ENCODE results near the gene TNNT3. TPM values are rescaled to one million over a fixed set of nuclear protein-coding genes. Genes with fewer than 3 reads are reported as not detected.
A peak's percentile ranks its signal among the peaks of the same experiment; 100 is the strongest.

Gene TNNT3
- total RNA-seq, 4 donors from 2014 or later, result 1.7 to 4.1 (median 2.6) TPM; not detected in 1

DNA sequence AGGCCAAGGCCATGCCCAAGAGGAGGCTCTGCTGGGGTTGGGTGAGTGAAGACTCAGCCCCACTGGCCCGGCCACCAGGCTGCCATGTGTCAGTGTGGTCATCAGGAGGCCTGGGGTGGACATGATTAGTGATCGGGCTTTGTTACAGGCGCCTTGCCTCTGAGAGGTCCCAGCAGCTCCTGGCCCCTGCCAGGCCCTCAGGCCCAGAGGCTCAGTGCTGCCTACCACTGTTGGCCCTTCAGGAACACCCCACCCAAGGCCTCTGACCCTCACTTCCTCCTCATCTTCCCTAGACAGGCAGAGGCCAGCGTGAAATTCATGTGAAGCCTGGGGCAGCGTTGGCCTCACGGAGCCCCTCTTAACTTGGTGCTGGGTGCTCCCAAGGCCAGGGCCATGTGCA lies 29.8 kb downstream of the TNNT3 start:
- H3K4me3 ChIP-seq (replicated peaks in 1 of 3), result no peak overlapping the region
- H3K36me3 ChIP-seq, result no peaks in the 10 kb centered on the region
- intact Hi-C loops (cut with DNase I), result no loop called here
- no peaks in the 10 kb centered on the region for H3K4me1 ChIP-seq
- no peaks in the 10 kb centered on the region for H3K27me3 ChIP-seq
- TF ChIP-seq, protein P1, sequence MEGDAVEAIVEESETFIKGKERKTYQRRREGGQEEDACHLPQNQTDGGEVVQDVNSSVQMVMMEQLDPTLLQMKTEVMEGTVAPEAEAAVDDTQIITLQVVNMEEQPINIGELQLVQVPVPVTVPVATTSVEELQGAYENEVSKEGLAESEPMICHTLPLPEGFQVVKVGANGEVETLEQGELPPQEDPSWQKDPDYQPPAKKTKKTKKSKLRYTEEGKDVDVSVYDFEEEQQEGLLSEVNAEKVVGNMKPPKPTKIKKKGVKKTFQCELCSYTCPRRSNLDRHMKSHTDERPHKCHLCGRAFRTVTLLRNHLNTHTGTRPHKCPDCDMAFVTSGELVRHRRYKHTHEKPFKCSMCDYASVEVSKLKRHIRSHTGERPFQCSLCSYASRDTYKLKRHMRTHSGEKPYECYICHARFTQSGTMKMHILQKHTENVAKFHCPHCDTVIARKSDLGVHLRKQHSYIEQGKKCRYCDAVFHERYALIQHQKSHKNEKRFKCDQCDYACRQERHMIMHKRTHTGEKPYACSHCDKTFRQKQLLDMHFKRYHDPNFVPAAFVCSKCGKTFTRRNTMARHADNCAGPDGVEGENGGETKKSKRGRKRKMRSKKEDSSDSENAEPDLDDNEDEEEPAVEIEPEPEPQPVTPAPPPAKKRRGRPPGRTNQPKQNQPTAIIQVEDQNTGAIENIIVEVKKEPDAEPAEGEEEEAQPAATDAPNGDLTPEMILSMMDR (IDR thresholded peaks at IDR 0.05), result no peak
- no peak for TF ChIP-seq POLR2A (IDR thresholded peaks at IDR 0.05)
- no peak overlapping the region for H3K27ac ChIP-seq
- no CpG with 5 or more reads among the region's 6 CpGs for WGBS, 2 donors
- no peaks in the 10 kb centered on the region for H3K9me3 ChIP-seq
- no peak for DNase-seq

DNA sequence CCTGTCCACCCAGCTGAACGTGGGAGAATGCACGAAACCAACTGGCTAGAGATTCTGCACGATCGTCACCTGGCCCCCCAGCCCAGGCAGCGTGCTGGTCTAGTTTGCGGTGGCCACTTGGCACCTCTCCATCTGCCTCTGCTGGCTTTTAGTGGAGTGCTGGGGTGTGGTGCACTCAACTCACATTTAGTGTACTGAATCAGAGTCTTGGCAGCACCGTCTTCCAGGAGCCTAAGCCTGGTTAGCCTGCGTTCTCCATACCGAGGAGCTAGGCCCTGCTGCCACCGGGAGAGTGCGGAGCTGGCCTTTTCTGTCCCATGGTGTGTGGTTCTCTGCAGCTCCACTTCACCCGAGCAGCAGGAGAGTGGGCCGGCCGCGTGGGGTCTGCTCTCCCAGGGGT lies 30.4 kb downstream of the TNNT3 start:
- H3K36me3 ChIP-seq, result no peaks in the 10 kb centered on the region
- no peaks in the 10 kb centered on the region for H3K4me1 ChIP-seq
- H3K27me3 ChIP-seq, result no peaks in the 10 kb centered on the region
- H3K4me3 ChIP-seq (replicated peaks in 1 of 3), result no peak overlapping the region
- no peak for DNase-seq
- no peaks in the 10 kb centered on the region for H3K9me3 ChIP-seq
- no CpG with 5 or more reads among the region's 15 CpGs for WGBS, 2 donors
- H3K27ac ChIP-seq, result no peak overlapping the region
- intact Hi-C loops (cut with DNase I), result no loop called here
- TF ChIP-seq, protein P1 (IDR thresholded peaks at IDR 0.05), result no peak
- no peak for TF ChIP-seq POLR2A (IDR thresholded peaks at IDR 0.05)

DNA sequence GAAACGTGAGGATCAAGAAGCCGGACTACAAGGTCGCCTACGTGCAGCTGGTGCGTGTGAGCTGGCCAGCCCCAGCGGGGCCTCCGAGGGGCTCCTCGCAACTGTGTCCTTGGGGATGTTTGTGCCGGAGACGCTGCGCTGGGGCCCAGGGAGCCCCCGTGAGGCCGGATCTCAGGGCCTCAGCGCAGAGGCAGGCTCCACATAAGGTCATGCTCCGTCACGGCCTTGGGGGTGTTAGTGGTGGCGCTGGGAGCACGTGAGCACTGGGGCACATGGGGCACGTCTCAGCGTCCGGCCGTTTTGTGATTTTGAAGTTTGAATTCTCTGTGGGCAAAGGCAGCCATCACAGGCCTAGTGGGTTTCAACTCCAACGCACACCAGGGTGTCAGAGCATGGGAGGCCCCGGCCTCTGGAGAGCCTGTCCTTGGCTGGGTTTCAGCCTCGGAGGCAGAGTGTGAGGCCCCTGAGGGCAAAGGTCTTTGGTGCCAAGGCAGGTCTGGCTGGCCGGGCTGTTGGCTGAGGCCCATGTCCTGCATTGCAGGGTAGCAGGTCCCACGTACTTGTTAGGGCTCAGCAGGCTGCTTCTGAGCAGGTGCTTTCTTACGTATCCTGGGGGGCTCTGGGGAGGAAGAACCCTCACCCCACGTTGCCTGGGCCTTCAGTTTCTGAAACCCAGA lies 33.4 kb downstream of the TNNT3 start:
- TF ChIP-seq, protein P1 (IDR thresholded peaks at IDR 0.05), result no peak
- no peak for TF ChIP-seq POLR2A (IDR thresholded peaks at IDR 0.05)
- Histone ChIP-seq H3K27me3 (no peaks in the 10 kb centered on the region), H3K4me3 (replicated peaks in 1 of 3) (no peak overlapping the region), H3K36me3 (no peaks in the 10 kb centered on the region), H3K27ac (no peak overlapping the region), H3K9me3 (no peaks in the 10 kb centered on the region), H3K4me1 (no peaks in the 10 kb centered on the region)
- WGBS, 2 donors, result no CpG with 5 or more reads among the region's 29 CpGs
- intact Hi-C loops (cut with DNase I), result no loop called here
- no peak for DNase-seq

DNA sequence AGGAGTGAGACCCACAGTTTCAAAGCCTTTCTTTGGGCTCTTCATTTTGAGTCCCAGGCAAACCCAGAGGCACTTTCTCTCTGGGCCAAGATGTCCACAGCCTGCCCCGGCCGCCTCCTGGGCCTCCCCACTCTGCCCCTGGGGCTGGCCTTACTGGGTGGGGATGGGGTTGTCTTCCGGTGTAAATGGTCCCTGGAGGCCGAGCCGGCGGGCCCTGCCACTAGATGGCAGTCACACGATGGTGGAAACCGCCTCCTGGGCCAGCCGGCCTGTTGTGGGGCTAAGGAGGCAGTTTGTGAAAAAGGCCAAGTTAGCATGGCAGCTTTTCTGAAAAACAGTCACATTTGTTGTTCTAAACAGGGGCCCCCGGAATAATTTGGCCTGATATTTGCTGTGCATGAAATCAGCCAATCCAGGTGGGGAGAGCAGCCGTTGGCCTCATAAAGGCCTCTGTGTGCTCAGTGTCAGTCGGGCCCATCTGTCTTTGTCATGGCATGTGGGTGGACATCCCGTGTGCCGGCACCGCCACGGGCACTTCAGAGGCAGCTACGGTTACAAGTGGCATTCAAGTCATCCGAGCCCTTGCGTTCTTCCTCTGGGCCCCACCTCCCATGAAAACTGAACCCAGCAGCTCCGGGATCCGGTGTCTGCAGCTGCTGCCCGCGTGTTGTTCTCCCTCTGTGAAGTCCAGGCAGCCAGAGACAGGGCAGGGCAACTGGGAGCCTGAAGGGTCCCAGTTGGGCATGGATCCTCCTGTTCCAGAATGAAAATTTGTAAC lies 34.2 kb downstream of the TNNT3 start:
- H3K9me3 ChIP-seq, result no peaks in the 10 kb centered on the region
- WGBS, 2 donors, result 0 to 20% methylated on average over 1 to 2 of the region's 23 CpGs
- no peak for DNase-seq
- H3K4me1 ChIP-seq, result no peaks in the 10 kb centered on the region
- H3K27me3 ChIP-seq, result no peaks in the 10 kb centered on the region
- no peak for TF ChIP-seq POLR2A (IDR thresholded peaks at IDR 0.05)
- TF ChIP-seq, protein P1 (IDR thresholded peaks at IDR 0.05), result peak in 1 of 6 experiments; percentile 29
- no peak overlapping the region for H3K4me3 ChIP-seq (replicated peaks in 1 of 3)
- no peaks in the 10 kb centered on the region for H3K36me3 ChIP-seq
- intact Hi-C loops (cut with DNase I), result no loop called here
- H3K27ac ChIP-seq, result no peak overlapping the region

DNA sequence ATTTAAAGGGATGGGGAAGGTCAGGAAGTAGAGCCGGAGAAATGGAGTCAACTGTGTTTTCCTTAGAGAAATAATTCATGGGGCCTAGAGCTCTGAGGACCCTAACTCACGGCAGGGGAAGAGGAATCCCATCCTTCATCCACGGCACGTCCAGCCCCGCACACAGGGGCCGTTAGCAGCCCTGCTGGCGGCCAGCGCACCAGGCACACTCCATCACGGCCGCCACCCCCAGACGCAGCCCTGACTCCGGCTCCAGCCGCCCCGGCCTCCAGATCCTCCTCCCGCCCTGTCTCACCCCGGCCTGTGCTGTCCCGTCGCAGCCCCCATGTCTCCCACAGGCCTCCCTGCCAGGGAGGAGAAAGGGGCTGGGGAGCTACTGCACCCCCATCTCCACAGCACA lies 38.9 kb downstream of the TNNT3 start:
- TF ChIP-seq, protein P1 (IDR thresholded peaks at IDR 0.05), result no peak
- no peak for TF ChIP-seq POLR2A (IDR thresholded peaks at IDR 0.05)
- WGBS, 2 donors, result no CpG with 5 or more reads among the region's 18 CpGs
- Histone ChIP-seq H3K4me3 (replicated peaks in 1 of 3) (no peak overlapping the region), H3K9me3 (no peaks in the 10 kb centered on the region), H3K4me1 (no peaks in the 10 kb centered on the region), H3K27me3 (no peaks in the 10 kb centered on the region), H3K36me3 (no peaks in the 10 kb centered on the region), H3K27ac (no peak overlapping the region)
- intact Hi-C loops (cut with DNase I), result no loop called here
- DNase-seq, result no peak

All from thyroid gland (tissue), 4 donors.